Ishikawa (cell line): Measurements from ENCODE around the gene A1BG.

Experiments used
- CEBPB ChIP-seq: IDR thresholded peaks from 2 replicates; pipeline ENCODE4 v1.6.1; 2012
- CREB1 ChIP-seq: IDR thresholded peaks from 2 replicates; pipeline ENCODE4 v1.6.1; 2012; ENCODE audit warnings: low read depth
- EGR1 ChIP-seq: IDR thresholded peaks from 2 replicates; pipeline ENCODE4 v1.6.1; 2012
- EP300 ChIP-seq: IDR thresholded peaks from 2 replicates; pipeline ENCODE4 v1.6.1; 2012; ENCODE audit warnings: borderline replicate concordance
- FOXM1 ChIP-seq: IDR thresholded peaks from 2 replicates; pipeline ENCODE4 v1.6.1; 2012; ENCODE audit warnings: low read depth, borderline replicate concordance
- MAX ChIP-seq: IDR thresholded peaks from 2 replicates; pipeline ENCODE4 v1.6.1; 2012
- NFIC ChIP-seq: IDR thresholded peaks from 2 replicates; pipeline ENCODE4 v1.6.1; 2012
- RAD21 ChIP-seq: IDR thresholded peaks from 2 replicates; pipeline ENCODE4 v1.6.1; 2012; ENCODE audit warnings: low read depth
- REST ChIP-seq: IDR thresholded peaks from 2 replicates; pipeline ENCODE4 v1.6.1; 2012; ENCODE audit warnings: low read depth, mild to moderate bottlenecking
- TAF1 ChIP-seq: IDR thresholded peaks from 2 replicates; pipeline ENCODE4 v1.6.1; 2012; ENCODE audit warnings: low read depth, mild to moderate bottlenecking
- TCF12 ChIP-seq: IDR thresholded peaks from 2 replicates; pipeline ENCODE4 v1.6.1; 2012; ENCODE audit warnings: low read depth
- TEAD4 ChIP-seq: IDR thresholded peaks from 2 replicates; pipeline ENCODE4 v1.6.1; 2012
- USF1 ChIP-seq: IDR thresholded peaks from 2 replicates; pipeline ENCODE4 v1.6.1; 2012
- YY1 ChIP-seq: IDR thresholded peaks from 2 replicates; pipeline ENCODE4 v1.6.1; 2012; ENCODE audit warnings: low read depth
- ZBTB7A ChIP-seq: IDR thresholded peaks from 2 replicates; pipeline ENCODE4 v1.6.1; 2012; ENCODE audit warnings: low read depth

A1BG gene

GRCh38 chr19:58385313-58385890 lies 32.1 kb upstream of the A1BG start:
- TF ChIP-seq EGR1, result no peak
- no peak for TF ChIP-seq YY1
- TF ChIP-seq TAF1, result no peak
- no peak for TF ChIP-seq CREB1
- TF ChIP-seq RAD21, result no peak
- TF ChIP-seq NFIC, result no peak

- no peak for TF ChIP-seq TEAD4
- TF ChIP-seq MAX, result no peak
- TF ChIP-seq USF1, result no peak
- TF ChIP-seq ZBTB7A, result no peak
- no peak for TF ChIP-seq CEBPB
- TF ChIP-seq CREB1, result no peak
- no peak for TF ChIP-seq YY1
- no peak for TF ChIP-seq RAD21
- no peak for TF ChIP-seq EP300
- TF ChIP-seq EGR1, result no peak
- no peak for TF ChIP-seq REST
- TF ChIP-seq FOXM1, result no peak
- no peak for TF ChIP-seq NFIC
- TF ChIP-seq TAF1, result no peak
- no peak for TF ChIP-seq TCF12
These were observed 29.8 kb upstream of the A1BG start for GRCh38 chr19:58382997-58383603.

- TF ChIP-seq RAD21 (no peak), NFIC (no peak), ZBTB7A (no peak), EGR1 (no peak), MAX (no peak), TCF12 (no peak), CEBPB (no peak), EP300 (no peak)
These were observed 28.3 kb upstream of the A1BG start for GRCh38 chr19:58381460-58382212.

- TF ChIP-seq TCF12, result peak; percentile 83
- peak; percentile 98 for TF ChIP-seq TAF1
- peak; percentile 45 for TF ChIP-seq NFIC
- TF ChIP-seq RAD21, result peak; percentile 18; the same call in 1 of the 2 replicates
- TF ChIP-seq EP300, result peak; percentile 28; the same call in 1 of the 2 replicates
- TF ChIP-seq EGR1, result peak; percentile 58
- peak; percentile 74; the same call in 1 of the 2 replicates for TF ChIP-seq ZBTB7A
- peak; percentile 89 for TF ChIP-seq MAX
- peak; percentile 49; the same call in 1 of the 2 replicates for TF ChIP-seq TEAD4
- TF ChIP-seq CREB1, result peak; percentile 54
- TF ChIP-seq FOXM1, result peak; percentile 35; the same call in 1 of the 2 replicates
- peak; percentile 29; the same call in 1 of the 2 replicates for TF ChIP-seq REST
- peak; percentile 80 for TF ChIP-seq YY1
- peak; percentile 79 for TF ChIP-seq USF1
- TF ChIP-seq CEBPB, result no peak
These were observed 27.6 kb upstream of the A1BG start, which contains the start of gene ZNF837 for GRCh38 chr19:58380662-58381459. ZNF837 (minus strand) TSS chr19:58381030; CDS start chr19:58369332, 11,698 bp downstream.
